GM19372 (cell line): ENCODE data around the gene ZNF407.
A peak's percentile ranks its signal among the peaks of the same experiment; 100 is the strongest.

Experiments
- ATAC-seq: cut with Tn5 transposase; IDR thresholded peaks from one replicate; pipeline ENCODE4 v1.9.1; 2021; ENCODE audit warnings: mild to moderate bottlenecking, low read depth, moderate library complexity; ENCODE audit not compliant: unreplicated experiment

ZNF407 gene

GRCh38 chr18:74990563-74991081 lies 393.0 kb downstream of the ZNF407 start:
- no peak for ATAC-seq

- ATAC-seq = peak; percentile 79
Observed at GRCh38 chr18:74994502-74995418, 397.1 kb downstream of the ZNF407 start.

- no peak for ATAC-seq
Observed at GRCh38 chr18:74995419-74995736, 397.7 kb downstream of the ZNF407 start.

GRCh38 chr18:74996055-74996454 lies 398.4 kb downstream of the ZNF407 start:
- ATAC-seq = no peak

GRCh38 chr18:74996996-74997395 lies 399.3 kb downstream of the ZNF407 start:
- ATAC-seq = no peak

- no peak for ATAC-seq
Observed at GRCh38 chr18:75000920-75001319, 403.2 kb downstream of the ZNF407 start.

GRCh38 chr18:75003039-75003438 lies 405.4 kb downstream of the ZNF407 start:
- ATAC-seq = no peak

- no peak for ATAC-seq
Observed at GRCh38 chr18:75003764-75004690, 406.4 kb downstream of the ZNF407 start.

GRCh38 chr18:75005626-75006025 lies 408.0 kb downstream of the ZNF407 start:
- ATAC-seq = no peak

- ATAC-seq = no peak
Observed at GRCh38 chr18:75008186-75008585, 410.5 kb downstream of the ZNF407 start.

GRCh38 chr18:75009296-75009695 lies 411.6 kb downstream of the ZNF407 start:
- ATAC-seq = no peak

- ATAC-seq = no peak
Observed at GRCh38 chr18:75009878-75010277, 412.2 kb downstream of the ZNF407 start.

GRCh38 chr18:75010278-75010677 lies 412.6 kb downstream of the ZNF407 start:
- no peak for ATAC-seq

- no peak for ATAC-seq
Observed at GRCh38 chr18:75010689-75011088, 413.0 kb downstream of the ZNF407 start.

GRCh38 chr18:75016025-75016717 lies 418.5 kb downstream of the ZNF407 start:
- peak; percentile 81 for ATAC-seq

- ATAC-seq = peak; percentile 72
Observed at GRCh38 chr18:75023473-75023872, 425.8 kb downstream of the ZNF407 start.

- no peak for ATAC-seq
Observed at GRCh38 chr18:75024871-75025270, 427.2 kb downstream of the ZNF407 start.

GRCh38 chr18:75025573-75025972 lies 427.9 kb downstream of the ZNF407 start:
- ATAC-seq = no peak

- no peak for ATAC-seq
Observed at GRCh38 chr18:75029481-75029880, 431.8 kb downstream of the ZNF407 start.

- no peak for ATAC-seq
Observed at GRCh38 chr18:75031717-75032317, 434.1 kb downstream of the ZNF407 start.
